Astrocyte of the spinal cord (primary cell): ENCODE measurements around the gene CTNNA2.

Experiments used
- DNase-seq: peaks from one replicate; pipeline ENCODE4 v3.0.0; 2011; ENCODE audit warnings: low read depth, low spot score
- H3K4me3 ChIP-seq: 2 replicates; pipeline ENCODE4 v1.5.1; 2011; ENCODE audit warnings: low read depth, mild to moderate bottlenecking, low read length, moderate library complexity
- CTCF ChIP-seq: IDR thresholded peaks from 2 replicates; pipeline ENCODE4 v1.5.1; 2012; ENCODE audit warnings: low read depth, mild to moderate bottlenecking, low read length, inconsistent platforms
- in situ Hi-C: cut with HindIII; loops from 2 replicates; pipeline ENCODE4 v1.10.0; 2017; ENCODE audit warnings: low sequenced_read_pairs

CTNNA2 gene

GRCh38 chr2:80438686-80439085, 925.8 kb downstream of the CTNNA2 start:
- no peak overlapping the region for H3K4me3 ChIP-seq
- no peak for DNase-seq
- in situ Hi-C loops, result no loop called here
- TF ChIP-seq CTCF, result no peak

GRCh38 chr2:80454628-80455027, 941.8 kb downstream of the CTNNA2 start:
- in situ Hi-C loops, result no loop called here
- no peak for TF ChIP-seq CTCF
- no peak overlapping the region for H3K4me3 ChIP-seq
- DNase-seq, result no peak

GRCh38 chr2:80459028-80459427, 946.2 kb downstream of the CTNNA2 start:
- H3K4me3 ChIP-seq, result no peak overlapping the region
- no peak for DNase-seq
- in situ Hi-C loops, result no loop called here
- TF ChIP-seq CTCF, result no peak

- no peak for TF ChIP-seq CTCF
- in situ Hi-C loops, result no loop called here
- no peak overlapping the region for H3K4me3 ChIP-seq
- no peak for DNase-seq
Measured at GRCh38 chr2:80461505-80462197, 948.8 kb downstream of the CTNNA2 start.

- TF ChIP-seq CTCF, result no peak
- no peak for DNase-seq
- in situ Hi-C loops, result no loop called here
- H3K4me3 ChIP-seq, result no peak overlapping the region
Measured at GRCh38 chr2:80462654-80463053, 949.8 kb downstream of the CTNNA2 start.

GRCh38 chr2:80464275-80464674, 951.4 kb downstream of the CTNNA2 start:
- no peak for TF ChIP-seq CTCF
- H3K4me3 ChIP-seq, result no peak overlapping the region
- in situ Hi-C loops, result no loop called here
- DNase-seq, result no peak
